SHP77 treated with DMSO at 0.1 percent for 48 hours (cell line): ENCODE results near the gene SLC38A5.
"Not testable (repeated sequence)": the region's sequence is repeated elsewhere in the genome, so short reads cannot be mapped to it uniquely, and the experiment has no call there.

Experiments
- DNase-seq: peaks from one replicate; lab custom pipeline; 2025; lab: John Stamatoyannopoulos, UW

SLC38A5 gene

DNA sequence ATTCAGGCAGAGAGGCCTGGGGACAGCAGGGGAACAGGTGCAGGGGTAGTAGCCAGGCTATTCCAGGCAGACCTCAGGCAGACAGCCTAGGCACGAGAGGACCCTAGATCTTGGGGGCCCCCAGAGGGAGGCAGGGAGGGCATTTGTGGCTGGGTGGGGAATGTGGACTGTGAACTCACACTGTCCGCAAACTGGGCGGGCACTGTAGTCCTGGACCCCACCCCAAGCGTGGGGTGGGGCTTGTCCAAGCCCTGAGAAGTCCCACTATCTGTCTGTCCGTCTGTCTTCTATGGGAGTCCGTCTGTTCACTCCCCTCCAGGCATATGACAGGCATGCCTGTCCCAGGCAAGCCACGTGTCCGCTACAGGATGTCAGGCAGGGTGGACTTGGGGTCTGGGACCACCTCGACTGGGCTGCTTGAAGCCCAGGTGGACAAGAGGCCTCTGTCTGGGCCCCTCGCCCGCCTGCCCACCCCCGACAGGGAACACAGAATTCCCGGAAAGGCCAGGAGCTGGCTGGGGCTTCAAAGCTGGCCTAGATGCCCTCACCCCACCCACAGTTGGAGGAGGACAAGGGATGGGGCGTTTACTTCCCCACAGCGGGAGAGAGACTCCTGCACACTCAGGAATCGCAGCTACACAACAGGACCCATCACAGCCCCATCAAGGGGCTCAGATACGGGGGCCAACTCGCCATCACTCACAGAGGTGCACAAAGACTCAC lies at the start of gene SLC38A5:
TSS of gene SLC38A5 (minus strand) at position 151 of the 723 bp plus-strand sequence. CDS start 2,336 bp downstream, outside the sequence.
- no peak for DNase-seq

DNA sequence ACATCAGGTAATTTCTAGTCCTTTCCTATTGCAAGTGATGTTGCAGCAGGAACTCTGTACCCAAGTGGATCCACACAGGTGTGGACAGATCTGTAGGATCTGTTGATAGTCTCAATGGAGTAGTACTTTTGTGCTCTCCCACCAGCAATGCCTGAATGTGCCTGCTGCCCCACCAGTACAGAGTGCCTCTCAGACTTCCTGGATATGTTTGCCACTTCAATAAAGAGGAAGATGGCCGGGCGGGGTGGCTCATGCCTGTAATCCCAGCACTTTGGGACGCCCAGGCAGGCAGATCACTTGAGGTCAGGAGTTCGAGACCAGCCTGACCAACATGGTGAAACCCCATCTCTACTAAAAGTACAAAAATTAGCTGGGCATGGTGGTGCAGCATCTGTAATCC lies 49.4 kb upstream of the SLC38A5 start:
- not testable (repeated sequence) for DNase-seq

DNA sequence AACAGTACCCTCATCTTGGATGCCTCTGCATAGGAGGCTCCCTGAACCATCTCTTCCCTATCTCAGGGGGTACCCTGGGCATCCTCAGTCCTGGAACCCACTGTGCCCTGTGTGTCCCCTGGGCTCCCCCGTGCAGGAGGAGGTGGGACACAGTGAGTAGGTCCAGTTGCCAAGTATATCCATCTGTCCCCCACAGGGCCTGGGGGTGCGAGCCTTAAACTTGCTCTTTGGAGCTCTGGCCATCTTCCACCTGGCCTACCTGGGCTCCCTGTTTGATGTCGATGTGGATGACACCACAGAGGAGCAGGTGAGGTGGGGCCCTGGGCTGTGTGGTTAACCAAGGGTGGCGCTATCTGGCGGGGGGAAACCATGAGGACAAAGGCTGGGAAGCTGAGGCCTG lies 46.9 kb upstream of the SLC38A5 start:
- DNase-seq: no peak

DNA sequence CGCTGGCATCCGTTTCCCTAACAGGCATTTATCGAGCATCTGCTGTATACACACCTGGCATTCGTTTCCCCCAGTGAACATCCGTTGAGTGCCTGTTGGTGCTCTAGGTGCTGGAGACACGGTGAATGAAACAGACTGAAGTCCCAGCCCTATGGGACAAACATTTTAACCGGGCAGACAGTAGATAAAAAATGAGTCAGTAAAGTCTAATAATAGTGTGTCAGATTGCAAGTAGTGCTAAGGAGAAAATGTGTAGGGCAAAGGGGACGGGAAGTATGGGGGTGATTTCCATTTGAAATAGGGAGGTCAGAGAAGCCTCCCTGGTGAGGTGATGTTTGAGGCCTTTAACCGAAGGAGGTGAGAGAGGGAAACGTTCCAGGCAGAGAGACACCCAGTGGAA lies 46.2 kb upstream of the SLC38A5 start:
- no peak for DNase-seq

DNA sequence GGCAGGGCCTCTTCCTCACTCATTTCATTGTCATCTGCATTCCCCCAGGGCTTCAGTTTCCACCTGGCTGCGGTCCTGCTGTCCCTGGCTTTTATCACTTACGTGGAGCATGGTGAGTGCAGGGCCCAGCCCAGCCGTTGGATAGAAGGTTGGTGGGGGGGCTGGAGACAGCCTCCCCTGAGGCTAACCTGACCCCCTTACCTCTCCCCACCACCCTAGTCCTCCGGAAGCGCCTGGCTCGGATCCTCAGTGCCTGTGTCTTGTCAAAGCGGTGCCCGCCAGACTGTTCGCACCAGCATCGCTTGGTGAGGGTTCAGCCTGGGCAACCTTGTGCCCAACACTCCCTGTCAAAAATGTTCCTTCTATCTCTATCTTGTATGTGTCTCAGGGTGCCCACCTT lies 45.8 kb upstream of the SLC38A5 start:
- DNase-seq: no peak

DNA sequence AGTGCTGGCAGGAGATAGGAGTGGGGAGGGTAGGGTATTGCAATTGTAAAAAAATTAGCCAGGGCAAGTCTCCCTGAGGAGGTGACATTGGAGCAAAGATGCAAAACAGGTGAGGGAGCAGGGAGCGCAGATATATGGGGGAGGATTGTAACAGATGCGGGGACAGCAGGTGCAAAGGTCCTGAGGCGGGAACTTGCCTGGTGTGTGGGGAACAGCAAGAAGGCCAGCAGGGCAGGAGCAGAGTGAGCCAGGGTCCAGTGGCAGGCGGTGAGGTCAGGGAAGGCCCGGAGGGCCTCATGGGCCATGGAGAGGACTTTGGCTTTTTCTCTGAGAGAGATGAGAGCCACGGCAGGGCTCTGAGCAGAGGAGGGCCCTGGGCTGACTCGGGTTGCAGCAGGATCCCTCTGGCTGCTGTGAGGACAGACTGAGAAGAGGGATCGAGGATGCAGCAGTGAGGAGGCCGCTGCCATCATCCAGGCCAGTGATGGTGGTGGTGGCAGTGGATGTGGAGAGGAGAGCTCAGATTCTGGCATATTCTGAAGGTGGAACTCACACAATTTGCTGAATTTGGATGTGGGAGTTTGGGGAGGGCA lies 44.9 kb upstream of the SLC38A5 start:
- no peak for DNase-seq

DNA sequence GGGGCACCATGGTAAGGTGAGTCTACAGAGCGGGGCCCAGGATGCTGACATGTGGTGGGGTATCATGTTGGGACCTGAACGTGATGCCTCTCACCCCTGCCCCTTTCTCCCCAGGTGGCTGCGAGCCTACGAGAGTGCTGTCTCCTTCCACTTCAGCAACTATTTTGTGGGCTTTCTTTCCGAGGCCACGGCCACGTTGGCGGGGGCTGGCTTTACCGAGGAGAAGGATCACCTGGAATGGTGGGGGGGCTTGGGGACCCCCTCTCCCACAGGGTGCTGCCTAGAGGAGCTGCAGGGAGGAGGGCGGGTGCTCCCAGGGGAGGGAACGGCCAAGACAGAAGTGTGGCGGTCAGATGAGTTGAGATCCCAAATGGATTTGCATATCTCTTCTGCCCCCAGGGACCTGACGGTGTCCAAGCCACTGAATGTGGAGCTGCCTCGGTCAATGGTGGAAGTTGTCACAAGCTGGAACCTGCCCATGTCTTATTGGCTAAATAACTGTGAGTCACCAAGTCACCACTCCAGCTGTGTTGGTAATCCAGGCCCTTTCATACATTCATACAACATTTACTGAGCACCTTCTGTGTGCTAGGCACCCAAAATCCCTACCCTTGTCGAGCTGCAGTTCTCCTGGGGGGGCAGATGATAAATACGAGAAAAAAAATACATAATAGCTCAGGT lies 44.2 kb upstream of the SLC38A5 start:
- no peak for DNase-seq

DNA sequence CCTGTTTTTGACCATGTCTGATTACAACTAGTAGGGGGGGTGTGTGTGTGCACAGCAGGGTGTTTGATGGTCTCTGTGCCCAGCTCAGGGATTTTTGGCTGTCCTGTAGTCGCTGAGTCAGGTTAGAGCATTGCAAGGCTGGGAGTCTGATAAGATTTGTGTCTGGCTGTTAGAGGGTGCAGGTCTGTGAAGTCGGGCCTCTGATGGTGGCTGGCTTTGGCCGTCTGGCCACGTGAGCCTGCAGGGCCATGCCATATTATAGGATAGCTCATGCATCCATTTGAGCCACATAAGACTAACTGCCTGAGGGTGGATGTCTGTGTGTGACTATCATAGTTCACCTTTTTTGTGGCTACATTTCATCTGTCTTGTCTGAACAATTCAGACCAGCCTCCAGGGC lies 43.6 kb upstream of the SLC38A5 start:
- DNase-seq: no peak

DNA sequence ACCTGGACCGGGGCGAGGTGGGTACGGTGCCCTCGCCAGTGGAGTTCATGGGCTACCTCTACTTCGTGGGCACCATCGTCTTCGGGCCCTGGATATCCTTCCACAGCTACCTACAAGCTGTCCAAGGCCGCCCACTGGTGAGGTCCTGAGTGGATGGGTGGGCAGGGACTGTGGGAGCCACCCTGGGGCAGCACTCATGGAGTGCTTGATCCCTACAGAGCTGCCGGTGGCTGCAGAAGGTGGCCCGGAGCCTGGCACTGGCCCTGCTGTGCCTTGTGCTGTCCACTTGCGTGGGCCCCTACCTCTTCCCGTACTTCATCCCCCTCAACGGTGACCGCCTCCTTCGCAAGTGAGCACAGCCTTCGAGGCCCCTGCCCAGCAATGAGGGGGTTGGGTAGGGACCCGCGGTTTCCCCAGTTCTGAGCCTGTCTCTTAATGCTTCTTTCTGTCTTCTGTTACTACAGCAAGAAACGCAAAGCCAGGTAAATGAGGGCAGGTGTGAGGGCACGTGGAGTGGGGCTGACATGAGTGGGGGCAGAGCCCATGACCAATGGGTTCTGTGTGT lies 42.4 kb upstream of the SLC38A5 start:
- no peak for DNase-seq

DNA sequence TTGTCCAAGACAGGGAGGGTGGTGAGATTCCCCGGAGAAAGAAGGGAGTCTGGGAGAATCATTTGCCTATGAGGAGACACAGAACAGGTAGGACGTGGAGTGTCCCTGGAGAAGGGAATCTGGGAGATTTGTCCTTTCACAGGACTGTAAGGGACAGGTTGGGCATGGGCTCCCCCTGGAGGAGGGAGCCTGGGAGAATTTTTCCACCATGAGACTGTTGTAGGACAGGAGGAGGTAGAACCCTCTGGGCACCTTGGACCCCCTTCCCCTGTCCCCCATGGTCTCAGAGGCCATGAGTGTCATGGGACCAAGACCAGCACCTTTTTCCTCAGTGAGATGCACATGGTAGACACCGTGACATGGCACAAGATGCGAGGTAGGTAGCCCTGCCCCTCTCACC lies 41.5 kb upstream of the SLC38A5 start:
- no peak for DNase-seq

DNA sequence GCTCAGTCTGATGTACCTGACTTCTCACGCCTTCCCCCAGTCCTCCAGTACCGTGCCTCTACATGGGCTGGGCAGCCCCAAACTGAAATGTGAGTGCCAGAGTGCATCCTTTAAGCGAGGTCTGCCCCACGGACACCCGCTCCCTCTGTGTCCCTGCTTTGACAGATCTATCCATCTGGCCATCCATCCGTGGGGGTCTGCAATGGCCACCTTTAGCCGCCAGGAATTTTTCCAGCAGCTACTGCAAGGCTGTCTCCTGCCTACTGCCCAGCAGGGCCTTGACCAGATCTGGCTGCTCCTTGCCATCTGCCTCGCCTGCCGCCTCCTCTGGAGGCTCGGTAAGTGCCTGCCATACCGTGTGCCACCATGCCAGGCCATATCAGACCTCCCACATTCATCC lies 39.6 kb upstream of the SLC38A5 start:
- DNase-seq: no peak

DNA sequence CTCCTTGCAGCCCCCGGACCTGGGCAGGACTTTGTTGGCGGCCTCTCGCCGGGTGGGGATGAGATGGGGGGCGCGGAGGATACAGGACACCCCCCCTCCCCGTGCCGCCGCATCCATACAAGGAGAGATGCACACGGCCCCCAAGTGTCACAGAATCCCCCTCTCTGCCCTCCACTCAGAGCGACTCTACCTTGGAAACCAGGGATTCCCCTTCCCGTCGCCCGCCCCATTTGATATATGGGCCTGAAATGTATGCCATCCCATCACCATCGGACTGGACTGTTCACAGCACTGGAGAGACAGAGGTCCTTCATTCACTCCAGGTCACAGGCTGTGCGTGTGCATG lies 39.2 kb upstream of the SLC38A5 start:
- no peak for DNase-seq

DNA sequence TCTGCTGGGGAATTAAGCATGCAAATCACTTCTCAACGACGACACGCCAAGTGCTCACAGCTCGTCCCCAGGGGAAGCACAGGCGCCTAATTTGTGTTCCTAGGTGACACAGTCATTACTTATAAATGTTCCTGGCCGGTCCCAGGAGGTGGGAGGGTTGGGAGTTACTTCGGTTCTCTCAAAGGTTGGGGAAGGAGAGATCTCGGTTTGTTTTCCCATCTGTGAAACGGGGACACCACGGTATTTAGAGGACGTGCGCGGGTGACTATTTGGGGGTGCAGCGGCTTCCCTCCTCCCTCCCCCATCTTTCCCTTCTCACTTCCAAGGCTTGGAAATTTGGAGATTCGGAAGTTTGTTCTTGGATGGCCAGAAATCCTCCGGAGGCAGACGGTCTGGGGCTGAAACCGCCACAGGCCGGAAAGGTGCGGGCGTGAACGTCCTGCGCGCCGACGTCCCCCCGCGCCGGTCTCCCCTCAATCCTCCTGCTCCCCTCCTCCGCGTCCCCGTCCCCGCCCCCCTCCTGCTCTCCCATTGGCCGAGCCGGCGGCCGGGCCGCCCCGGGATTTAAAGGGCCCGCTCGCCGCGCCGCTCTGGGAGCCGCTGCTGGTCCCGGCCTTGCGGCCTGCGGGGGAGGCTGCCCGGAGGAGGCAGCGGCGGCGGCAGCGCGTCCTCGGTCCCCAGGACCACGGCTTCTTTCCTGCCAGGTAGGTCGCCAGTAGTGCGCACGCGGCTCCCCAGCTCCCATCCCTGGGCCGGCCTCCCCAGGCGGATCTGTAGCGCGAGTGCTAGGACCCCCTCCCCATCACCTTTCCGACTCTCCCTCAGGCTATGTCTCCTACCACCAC lies 38.6 kb upstream of the SLC38A5 start, which contains the start of gene PORCN:
TSS of gene PORCN (plus strand) at position 593 of the 845 bp plus-strand sequence. CDS start 829 bp downstream, outside the sequence.
- DNase-seq: no peak

DNA sequence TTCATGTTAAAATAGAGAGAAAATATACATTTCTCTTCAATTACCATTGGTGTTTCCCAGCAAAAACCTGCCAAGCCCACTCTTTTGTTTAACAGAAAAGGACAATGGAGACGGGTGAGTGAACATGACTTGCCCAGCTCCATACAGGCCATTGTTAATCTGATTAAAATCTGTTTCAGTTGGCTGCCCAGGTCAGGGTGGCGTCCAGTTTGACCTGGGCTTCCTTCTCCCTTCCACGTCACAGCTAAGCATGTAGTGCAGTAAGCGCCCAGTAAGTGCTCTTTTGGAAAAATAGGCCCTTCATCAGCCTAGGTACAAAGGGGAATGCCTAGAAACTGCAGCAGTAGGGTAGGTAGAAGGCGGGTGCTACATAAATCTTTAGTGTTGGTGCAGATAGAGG lies 37.2 kb upstream of the SLC38A5 start:
- no peak for DNase-seq

DNA sequence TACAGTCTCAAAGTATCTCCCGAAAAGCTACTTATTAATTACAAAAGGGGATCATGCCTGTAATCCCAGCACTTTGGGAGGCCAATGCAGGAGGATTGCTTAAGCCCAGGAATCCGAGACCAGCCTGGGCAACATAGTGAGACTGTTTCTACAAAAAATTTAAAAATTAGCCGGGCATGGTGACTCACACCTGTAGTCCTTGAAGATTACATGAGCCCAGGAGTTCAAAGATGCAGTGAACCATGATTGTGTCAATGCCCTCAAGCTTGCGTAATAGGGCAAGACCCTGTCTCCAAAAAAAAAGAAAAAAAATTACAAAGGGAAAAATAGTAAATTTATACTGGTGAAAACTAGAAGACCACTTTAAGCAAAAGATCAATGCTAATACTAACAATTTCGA lies 35.4 kb upstream of the SLC38A5 start:
- no peak for DNase-seq

DNA sequence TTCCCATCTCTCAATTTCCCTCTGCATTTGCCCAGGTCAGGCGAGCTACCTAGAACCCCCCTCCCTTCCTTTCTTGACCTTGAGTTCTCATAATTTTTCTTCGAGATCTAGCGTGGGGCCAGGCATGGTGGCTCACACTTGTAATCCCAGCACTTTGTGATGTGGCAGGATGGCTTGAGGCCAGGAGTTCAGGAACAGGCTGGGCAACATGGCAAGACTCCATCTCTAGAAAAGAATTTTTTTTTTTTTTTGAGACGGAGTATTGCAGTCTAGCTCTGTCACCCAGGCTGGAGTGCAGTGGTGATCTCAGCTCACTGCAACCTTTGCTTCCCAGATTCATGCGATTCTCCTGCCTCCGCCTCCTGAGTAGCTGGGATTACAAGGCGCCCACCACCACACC lies 34.2 kb upstream of the SLC38A5 start:
- DNase-seq: no peak

DNA sequence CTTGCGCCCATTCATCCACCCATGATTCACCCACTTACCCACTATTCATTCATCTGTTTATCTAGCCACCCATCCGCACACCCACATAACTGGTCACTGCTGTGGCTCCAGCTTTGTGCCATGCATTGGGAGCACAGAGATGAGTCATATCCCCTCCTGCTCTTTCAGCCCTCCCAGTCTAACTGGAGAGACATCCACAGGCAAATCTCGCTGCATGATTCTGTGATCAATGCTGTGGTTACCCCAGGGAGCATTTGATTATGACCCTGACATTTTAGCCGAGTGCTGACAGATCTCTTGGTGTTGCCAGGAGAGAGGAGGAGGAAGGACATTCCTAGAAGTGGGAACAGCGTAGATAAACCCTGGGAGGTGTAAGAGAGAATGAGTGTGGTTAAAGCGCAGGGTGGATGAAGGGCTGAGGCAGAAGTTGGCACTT lies 28.3 kb upstream of the SLC38A5 start:
- DNase-seq: no peak

DNA sequence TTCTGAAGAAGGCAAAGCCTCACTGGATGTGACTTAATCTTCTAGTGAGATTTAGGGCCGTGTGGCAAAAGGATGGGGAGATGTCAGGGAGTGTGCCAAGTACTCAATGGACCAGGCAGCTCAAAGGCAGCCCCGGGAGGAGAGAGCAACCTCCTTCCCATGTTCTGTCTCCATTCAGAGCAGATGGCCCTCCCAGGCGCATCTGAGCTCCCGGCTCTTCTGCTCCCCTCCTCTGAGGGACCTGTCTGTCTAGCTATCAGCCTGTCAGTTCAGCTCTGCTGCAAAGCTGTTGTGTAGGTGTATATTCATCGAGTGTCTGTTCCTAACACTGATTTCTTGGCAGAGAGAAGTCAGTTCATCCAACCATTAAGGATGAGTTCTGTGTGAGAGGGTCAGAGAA lies 27.8 kb upstream of the SLC38A5 start:
- DNase-seq: no peak

DNA sequence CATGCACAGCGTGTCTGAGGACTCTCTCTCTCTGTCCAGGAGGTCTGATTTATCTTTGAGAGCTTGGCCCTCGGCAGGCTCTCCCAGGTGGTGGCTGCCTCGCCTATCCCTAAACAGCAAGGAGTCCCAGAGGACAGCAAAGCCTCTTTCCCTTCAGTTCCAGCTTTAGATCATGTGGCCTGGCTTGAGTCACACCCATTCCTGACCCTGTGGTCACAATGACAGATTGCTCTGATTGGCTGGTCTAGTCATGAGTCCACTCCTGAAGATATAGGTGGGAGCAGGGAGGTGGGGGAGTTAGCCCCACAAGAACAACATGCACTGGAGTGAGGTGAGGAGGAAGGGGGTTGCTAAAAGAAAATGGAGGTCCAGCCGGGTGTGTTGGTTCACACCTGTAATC lies 26.6 kb upstream of the SLC38A5 start:
- DNase-seq: no peak

DNA sequence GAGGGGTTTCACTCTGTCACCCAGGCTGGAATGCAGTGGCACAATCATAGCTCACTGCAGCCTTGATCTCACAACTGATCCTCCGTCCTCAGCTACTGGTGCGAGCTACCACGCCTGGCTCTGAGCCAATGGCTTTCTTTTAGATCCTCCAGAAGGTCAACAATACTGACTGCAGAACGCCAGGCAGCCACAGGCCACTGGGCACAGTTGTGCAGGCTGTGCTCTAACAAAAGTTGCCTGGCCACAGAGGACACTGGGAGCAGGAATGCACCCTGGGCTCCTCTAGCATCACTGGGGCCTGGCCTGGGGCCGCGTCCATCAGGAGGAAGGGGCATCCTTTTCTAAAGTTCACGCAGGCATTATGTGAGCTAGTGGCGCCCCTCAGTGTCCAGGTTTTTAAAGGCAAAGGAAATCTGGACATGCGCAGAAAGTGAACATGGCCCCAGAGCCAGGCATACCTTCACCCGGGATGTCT lies 23.9 kb upstream of the SLC38A5 start:
- no peak for DNase-seq

DNA sequence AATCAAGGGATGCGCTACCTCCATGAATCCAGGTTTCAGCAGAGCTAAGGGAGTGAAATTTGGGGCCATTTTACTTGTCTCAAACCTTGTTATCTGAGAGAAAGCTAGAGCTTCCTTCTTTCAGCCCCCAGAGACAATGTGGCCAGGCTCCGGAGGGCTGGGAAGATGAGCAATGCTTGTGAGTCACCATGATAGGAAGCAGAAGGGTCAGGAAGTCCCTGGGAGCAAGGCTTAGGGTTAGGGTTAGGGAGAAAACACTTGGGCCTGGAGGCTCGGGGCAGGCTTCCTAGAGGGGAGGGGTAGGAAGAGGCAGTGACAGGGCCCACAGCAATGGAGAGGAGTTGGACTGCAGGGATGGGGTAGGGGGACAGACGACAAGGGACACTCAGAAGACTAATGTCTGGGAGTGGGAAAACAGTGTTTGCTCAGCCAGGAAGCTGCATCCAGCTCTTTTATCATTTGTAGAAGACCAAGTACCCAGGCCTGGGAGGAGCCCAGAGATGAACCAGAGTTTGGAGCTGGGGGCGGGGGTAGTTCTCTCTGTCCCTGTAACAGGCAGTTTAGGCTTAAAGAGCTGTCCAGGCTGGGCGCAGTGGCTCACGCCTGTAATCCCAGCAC lies 22.3 kb upstream of the SLC38A5 start:
- DNase-seq: no peak

DNA sequence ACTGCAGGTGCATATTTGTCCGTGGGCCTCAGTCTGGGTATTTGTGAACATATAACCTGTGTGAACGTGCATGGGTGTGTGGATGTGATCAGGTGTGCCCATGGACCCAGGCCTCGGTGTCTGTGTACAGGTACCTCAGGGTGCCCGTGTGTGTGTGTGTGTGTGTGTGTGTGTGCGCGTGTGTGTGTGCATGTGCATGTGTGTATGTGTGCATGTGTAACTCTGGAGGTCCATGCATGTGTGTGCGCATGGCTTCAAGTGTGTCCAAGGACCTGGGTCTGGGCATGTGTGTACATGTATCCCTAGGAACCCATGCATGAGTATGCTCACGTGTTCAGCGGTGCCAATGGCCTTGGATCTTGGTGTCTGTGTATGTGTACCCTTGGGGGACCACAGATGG lies 21.7 kb upstream of the SLC38A5 start:
- no peak for DNase-seq
